A549 (cell line): ENCODE measurements around the gene IL9.

Experiments
- EP300 ChIP-seq, 2 experiments: fragments of >200 bp; sonication (Bioruptor Twin); formaldehyde crosslinking; IDR thresholded peaks; 2 replicates in 1 of 2; 3 replicates in 1 of 2; pipeline ENCODE4 v1.6.1; 2016 to 2017
- ESRRA ChIP-seq: fragments of 150-350 bp; IDR thresholded peaks from 2 replicates; pipeline ENCODE4 v1.6.1; 2014; ENCODE audit warnings: mild to moderate bottlenecking, low read length, borderline replicate concordance
- HEYL ChIP-seq: fragments of 250-450 bp; sonication (Bioruptor Pico); IDR thresholded peaks from 2 replicates; pipeline ENCODE4 v1.8.0; 2021; ENCODE audit warnings: mild to moderate bottlenecking, moderate library complexity
- JUN ChIP-seq, 2 experiments: fragments of >200 bp; sonication (Bioruptor Twin); formaldehyde crosslinking; IDR thresholded peaks; 2 replicates in 1 of 2; 3 replicates in 1 of 2; pipeline ENCODE4 v1.6.1; 2016 to 2017
- MYC ChIP-seq: IDR thresholded peaks from 2 replicates; pipeline ENCODE4 v1.6.1; 2012; ENCODE audit warnings: mild to moderate bottlenecking, inconsistent platforms, low read length, improper control_type of control experiment, borderline replicate concordance
- NFE2L2 ChIP-seq: fragments of 150-350 bp; conservative IDR thresholded peaks from 2 replicates; pipeline ENCODE4 v1.6.1; 2014; ENCODE audit warnings: low read length
- NPAS2 ChIP-seq: fragments of 250-450 bp; sonication (Bioruptor Pico); IDR thresholded peaks from 2 replicates; pipeline ENCODE4 v1.8.0; 2022; ENCODE audit warnings: mild to moderate bottlenecking, moderate library complexity, borderline replicate concordance
- POLR2A ChIP-seq: IDR thresholded peaks from 2 replicates; pipeline ENCODE4 v1.6.1; 2012; ENCODE audit warnings: mild to moderate bottlenecking, low read length
- ZNF302 ChIP-seq: fragments of 250-450 bp; sonication (Bioruptor Pico); IDR thresholded peaks from 2 replicates; pipeline ENCODE4 v1.9.0; 2021; ENCODE audit warnings: inconsistent platforms, mild to moderate bottlenecking, moderate library complexity
- TF ChIP-seq, protein P1 (sequence below): IDR thresholded peaks from 2 replicates; pipeline ENCODE4 v1.6.1; 2012
- TF ChIP-seq, protein P2 (sequence below): fragments of >200 bp; sonication (Bioruptor Twin); formaldehyde crosslinking; IDR thresholded peaks from 3 replicates; pipeline ENCODE4 v1.5.1; 2016
- TF ChIP-seq, protein P3 (sequence below): fragments of 450-650 bp; IDR thresholded peaks from 2 replicates; pipeline ENCODE4 v1.6.1; 2014; ENCODE audit warnings: antibody characterized with exemption
- TF ChIP-seq, protein P4 (sequence below): fragments of 200-600 bp; sonication (generic); IDR thresholded peaks from 2 replicates; pipeline ENCODE4 v1.6.1; 2016; ENCODE audit warnings: antibody characterized with exemption, mild to moderate bottlenecking, moderate library complexity
- TF ChIP-seq, protein P5 (sequence below): IDR thresholded peaks from 2 replicates; pipeline ENCODE4 v1.6.1; 2012

DNA sequence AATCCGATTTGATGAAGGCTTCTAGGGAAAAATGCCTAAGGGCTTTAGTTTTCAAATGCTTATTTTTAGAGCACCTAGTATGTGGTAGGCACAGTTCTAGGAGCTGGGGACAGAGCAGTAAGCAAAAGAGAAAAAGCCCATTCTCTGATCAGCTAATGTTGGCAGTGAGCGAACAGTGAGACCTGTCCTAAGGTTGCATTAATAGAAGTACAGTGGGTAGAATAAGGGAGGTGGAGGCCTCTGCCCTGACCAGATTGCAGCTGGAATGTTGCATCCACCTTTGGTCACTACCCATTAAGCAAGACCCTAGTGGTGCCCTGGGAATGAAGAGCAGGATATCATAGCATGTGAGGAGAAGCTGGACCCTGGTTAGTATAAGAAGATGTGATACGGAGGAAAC lies 20.1 kb downstream of the IL9 start:
- TF ChIP-seq, protein P1, sequence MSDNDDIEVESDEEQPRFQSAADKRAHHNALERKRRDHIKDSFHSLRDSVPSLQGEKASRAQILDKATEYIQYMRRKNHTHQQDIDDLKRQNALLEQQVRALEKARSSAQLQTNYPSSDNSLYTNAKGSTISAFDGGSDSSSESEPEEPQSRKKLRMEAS, result no peak
- TF ChIP-seq MYC (no peak), EP300 (IDR thresholded peaks at IDR 0.05) (no peak), NPAS2 (CRISPR knock-in tag) (no peak), POLR2A (no peak), ESRRA (no peak), ZNF302 (no peak), NFE2L2 (no peak), JUN (IDR thresholded peaks at IDR 0.05) (no peak), HEYL (CRISPR knock-in tag) (no peak)
- TF ChIP-seq, protein P2, sequence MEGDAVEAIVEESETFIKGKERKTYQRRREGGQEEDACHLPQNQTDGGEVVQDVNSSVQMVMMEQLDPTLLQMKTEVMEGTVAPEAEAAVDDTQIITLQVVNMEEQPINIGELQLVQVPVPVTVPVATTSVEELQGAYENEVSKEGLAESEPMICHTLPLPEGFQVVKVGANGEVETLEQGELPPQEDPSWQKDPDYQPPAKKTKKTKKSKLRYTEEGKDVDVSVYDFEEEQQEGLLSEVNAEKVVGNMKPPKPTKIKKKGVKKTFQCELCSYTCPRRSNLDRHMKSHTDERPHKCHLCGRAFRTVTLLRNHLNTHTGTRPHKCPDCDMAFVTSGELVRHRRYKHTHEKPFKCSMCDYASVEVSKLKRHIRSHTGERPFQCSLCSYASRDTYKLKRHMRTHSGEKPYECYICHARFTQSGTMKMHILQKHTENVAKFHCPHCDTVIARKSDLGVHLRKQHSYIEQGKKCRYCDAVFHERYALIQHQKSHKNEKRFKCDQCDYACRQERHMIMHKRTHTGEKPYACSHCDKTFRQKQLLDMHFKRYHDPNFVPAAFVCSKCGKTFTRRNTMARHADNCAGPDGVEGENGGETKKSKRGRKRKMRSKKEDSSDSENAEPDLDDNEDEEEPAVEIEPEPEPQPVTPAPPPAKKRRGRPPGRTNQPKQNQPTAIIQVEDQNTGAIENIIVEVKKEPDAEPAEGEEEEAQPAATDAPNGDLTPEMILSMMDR, result no peak
- TF ChIP-seq, protein P3, sequence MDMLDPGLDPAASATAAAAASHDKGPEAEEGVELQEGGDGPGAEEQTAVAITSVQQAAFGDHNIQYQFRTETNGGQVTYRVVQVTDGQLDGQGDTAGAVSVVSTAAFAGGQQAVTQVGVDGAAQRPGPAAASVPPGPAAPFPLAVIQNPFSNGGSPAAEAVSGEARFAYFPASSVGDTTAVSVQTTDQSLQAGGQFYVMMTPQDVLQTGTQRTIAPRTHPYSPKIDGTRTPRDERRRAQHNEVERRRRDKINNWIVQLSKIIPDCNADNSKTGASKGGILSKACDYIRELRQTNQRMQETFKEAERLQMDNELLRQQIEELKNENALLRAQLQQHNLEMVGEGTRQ, result no peak
- TF ChIP-seq, protein P4, sequence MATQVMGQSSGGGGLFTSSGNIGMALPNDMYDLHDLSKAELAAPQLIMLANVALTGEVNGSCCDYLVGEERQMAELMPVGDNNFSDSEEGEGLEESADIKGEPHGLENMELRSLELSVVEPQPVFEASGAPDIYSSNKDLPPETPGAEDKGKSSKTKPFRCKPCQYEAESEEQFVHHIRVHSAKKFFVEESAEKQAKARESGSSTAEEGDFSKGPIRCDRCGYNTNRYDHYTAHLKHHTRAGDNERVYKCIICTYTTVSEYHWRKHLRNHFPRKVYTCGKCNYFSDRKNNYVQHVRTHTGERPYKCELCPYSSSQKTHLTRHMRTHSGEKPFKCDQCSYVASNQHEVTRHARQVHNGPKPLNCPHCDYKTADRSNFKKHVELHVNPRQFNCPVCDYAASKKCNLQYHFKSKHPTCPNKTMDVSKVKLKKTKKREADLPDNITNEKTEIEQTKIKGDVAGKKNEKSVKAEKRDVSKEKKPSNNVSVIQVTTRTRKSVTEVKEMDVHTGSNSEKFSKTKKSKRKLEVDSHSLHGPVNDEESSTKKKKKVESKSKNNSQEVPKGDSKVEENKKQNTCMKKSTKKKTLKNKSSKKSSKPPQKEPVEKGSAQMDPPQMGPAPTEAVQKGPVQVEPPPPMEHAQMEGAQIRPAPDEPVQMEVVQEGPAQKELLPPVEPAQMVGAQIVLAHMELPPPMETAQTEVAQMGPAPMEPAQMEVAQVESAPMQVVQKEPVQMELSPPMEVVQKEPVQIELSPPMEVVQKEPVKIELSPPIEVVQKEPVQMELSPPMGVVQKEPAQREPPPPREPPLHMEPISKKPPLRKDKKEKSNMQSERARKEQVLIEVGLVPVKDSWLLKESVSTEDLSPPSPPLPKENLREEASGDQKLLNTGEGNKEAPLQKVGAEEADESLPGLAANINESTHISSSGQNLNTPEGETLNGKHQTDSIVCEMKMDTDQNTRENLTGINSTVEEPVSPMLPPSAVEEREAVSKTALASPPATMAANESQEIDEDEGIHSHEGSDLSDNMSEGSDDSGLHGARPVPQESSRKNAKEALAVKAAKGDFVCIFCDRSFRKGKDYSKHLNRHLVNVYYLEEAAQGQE, result no peak
- TF ChIP-seq, protein P5, sequence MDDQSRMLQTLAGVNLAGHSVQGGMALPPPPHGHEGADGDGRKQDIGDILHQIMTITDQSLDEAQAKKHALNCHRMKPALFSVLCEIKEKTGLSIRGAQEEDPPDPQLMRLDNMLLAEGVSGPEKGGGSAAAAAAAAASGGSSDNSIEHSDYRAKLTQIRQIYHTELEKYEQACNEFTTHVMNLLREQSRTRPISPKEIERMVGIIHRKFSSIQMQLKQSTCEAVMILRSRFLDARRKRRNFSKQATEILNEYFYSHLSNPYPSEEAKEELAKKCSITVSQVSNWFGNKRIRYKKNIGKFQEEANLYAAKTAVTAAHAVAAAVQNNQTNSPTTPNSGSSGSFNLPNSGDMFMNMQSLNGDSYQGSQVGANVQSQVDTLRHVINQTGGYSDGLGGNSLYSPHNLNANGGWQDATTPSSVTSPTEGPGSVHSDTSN, result no peak
